OCI-LY1 (cell line): ENCODE results near the gene OLIG2.

Experiments
- CTCF ChIP-seq: fragments of 200-600 bp; sonication (generic), shearing (Covaris generic); IDR thresholded peaks from 2 replicates; pipeline ENCODE4 v1.5.1; 2017; ENCODE audit warnings: mild to moderate bottlenecking, antibody characterized with exemption, low read length, moderate library complexity, mixed read lengths
- EZH2 ChIP-seq: fragments of 200-600 bp; sonication (generic), shearing (Covaris generic); IDR thresholded peaks from 2 replicates; pipeline ENCODE4 v1.8.0; 2017; ENCODE audit warnings: borderline replicate concordance, mixed run types, mild to moderate bottlenecking, antibody characterized with exemption, low read length, moderate library complexity, mixed read lengths

DNA sequence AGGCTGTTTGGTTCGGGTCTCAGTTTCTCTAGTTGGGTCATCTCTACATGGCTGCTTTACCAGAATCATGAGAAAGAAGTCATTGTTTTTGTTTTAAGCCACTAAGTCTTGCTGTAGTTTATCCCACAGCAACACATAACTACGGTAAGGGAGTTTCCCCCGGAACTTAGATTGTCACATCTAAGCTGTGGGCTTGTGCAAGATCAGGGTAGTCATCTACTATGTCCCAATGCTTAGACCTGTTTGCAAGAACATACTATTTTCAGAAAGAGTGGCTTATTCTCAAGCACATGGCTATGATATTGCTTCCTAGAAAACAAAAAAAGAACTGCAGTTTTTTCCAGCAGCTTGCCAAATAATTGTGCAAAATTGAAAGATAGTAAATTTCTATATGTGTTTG is 18.0 kb upstream of the OLIG2 start:
- TF ChIP-seq CTCF (no peak), EZH2 (no peak)
